Activated T-cell treated with anti-CD3 and anti-CD28 coated beads for 48 hours (primary cell): Measurements from ENCODE around the gene STXBP6.
"Not testable (repeated sequence)": the region's sequence is repeated elsewhere in the genome, so short reads cannot be mapped to it uniquely, and the experiment has no call there.

Experiments
- DNase-seq: peaks from one replicate; pipeline ENCODE4 v3.0.0-alpha.2; 2020; ENCODE audit warnings: low read depth

STXBP6 gene

DNA sequence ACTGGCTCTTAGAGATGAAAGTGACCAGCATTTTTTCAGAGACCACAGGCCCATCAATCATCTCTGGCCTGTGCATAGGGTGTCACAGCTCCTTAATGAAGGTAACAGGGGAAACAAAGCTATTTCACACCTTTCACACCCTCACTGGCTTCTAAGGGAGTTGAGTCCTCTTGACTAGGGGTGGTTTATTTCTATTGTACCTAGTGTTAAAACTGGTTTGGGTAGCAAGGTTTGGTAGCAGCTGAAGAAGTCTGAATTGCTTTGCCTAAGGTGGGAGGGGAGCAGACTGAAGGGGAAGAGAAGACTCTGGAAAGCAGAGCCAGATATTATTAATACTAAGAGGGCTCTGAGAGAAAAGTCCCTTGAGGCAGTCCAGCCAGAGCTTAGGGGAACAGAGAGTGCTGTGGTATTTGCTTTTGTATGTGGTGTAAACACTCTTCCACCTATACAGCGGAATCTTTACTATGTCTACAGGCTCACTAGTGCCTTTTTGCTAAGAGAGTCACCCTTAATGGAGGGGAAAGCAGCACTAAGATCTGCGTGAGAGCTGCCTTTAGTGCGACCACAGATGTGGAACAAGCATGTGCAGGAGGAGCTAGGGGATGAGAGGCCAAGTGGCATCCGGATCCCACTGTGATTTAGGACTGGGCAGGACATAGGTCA, 95.8 kb downstream of the STXBP6 start:
- DNase-seq: no peak

DNA sequence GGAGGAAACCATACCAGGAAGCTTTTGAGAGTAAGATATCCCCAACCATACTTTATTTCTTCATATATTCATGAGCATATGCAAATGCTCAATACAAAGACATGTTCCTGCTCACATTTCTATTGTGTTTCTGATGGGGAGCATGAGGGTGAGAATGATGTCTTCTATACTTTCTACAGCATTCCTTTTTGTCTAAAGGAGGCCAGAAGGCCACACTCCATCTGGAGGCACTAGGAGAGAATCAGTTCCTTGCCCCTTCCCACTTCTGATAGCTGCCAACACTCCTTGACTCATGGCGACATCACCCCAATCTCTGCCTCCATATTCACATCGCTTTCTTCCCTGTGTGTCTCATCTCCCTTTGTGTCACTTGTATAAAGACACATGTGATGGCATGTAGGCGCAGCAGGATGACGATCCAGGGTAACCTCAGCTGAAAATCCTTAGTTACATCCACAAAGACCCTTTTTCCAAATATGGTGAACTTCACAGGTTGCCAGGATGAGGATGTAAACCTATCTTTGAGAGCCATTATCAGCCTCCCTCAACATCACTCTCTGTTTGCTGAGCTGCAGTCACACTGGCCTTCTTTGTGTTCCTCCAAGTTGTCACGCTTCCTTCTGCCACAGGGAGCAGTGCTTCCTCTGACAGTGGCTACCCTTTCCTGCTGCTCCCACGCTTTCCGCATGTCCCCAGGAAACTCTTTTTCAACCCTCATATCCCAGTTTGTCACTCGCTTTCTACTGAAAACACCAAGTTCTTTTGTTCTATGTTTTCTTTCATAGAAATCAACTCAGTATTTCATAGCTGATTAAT, 96.9 kb downstream of the STXBP6 start:
- no peak for DNase-seq

DNA sequence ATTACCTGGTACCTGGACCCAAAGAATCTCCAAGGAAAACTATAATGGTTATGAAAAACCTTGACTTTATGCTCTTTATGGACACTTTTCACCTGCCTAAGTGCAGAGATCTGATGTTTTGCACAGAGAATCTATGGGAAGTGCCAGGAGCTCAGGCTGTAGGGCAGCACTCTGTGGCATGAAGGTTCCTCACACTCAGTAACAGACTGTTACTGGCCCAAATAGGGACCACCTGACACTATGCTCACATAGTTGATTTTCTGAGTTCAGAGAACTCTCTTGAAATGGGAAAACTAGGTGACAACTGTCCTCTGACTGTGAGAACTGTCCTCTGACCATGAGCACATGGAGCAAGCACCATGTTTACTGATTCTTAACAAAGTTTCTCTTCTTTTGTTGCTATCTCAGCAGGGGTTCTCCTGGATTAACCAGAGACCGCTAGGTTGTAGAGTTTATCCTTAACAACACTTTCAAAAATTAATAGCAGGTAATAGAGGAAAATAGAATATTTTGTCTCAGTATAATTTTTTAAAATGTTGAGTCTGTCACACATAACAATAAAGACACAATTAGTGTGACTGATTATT, 101.6 kb downstream of the STXBP6 start:
- DNase-seq: no peak

DNA sequence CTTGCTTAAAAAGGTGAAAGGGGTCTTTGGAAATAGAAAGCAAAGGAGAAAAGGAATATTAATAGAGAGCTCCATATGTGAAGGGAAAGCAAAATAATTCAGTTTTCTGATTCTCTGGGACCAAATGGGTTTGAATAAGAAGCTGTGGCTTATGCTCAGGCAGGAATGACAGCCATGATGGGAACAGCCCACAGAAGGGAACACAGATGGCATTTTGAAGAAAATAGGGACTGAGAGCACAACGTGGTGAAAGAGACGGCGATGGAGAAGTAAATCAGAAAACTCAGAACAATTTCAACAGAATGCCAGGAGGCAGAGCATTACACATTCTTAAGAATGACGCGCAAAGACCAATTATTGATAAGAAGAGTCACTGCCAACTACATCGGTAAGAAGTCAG, 102.8 kb downstream of the STXBP6 start:
- no peak for DNase-seq

DNA sequence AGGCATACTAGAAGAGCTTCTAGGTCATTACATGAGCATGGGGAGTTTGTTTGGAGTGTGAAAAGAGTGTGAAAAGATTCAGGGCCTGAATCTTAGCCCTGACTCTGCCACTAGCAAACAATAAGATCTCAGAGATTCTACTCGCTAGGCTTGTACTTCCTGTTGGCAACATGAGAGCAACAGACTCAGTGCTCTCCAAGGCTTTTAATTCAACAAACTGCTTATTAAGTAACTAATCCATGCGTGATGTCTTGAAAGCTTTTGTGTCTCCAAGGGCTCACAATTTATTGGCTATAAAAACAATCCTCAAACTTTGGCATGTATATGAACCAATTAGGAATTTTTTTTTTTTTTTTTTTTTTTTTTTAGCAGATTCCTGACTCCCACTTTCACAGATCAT, 105.1 kb downstream of the STXBP6 start:
- no peak for DNase-seq

DNA sequence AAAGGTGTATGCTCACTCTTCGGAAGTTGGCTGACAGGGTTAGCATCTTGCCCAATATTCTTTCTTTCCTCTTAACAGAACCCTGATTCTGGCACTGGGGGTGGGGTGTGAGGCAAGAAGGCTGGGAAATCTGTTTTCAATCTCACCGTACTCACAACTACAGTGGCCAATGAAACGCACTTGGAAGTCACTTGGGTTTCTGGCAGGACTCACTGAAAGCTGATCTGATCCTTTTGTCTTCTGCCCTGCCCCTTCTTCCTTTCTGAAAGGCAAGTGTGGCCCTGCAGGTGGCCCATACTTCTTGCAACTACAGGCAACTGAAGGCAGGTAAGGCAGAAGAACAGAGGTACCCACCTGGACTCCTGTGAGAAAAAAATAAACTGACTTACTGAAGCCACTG, 106.9 kb downstream of the STXBP6 start:
- DNase-seq: no peak

DNA sequence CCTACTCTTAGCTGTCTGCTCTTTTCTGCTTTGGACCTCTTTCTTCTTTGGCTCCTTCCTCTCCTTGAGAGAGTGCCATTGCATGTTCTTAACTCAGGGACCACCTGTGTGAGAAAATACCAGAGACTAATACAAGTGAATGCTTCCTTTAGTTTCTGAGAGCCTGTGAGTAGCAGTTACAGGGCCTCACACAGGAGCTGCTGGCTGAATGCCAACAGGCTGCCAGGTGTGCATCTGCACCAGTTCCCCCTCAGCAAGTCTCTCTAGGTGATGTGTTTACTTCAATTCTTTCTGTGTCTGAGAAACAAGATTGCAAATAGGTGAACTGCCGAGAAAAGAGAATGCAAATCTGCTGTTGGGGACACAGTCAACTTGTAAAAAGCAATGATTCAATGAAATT, 108.2 kb downstream of the STXBP6 start:
- DNase-seq: no peak

DNA sequence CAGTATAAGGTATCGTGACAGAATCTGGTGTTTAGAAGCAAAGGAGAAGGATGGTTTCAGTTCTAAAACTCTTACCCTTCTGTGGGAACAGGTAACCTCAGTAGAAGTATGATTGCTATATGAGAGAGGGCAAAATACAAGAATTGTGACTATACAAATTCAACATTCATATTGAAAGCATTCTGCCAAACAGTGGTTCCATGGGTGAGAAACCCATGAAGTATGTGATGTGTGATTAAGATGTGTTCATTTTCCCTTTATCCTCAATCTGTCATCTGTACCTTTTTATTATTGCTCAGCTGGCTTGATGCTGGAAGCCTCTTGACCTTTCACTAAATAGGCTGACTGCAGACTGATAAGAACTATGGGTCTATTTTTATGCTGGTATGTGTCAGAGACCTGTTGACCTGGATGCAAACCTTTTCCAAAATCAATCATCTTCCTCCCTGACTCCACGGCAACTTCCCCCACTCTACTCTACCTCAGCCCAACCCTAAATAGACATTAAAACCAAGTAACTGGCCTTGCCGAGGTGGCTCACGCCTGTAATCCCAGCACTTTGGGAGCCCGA, 109.6 kb downstream of the STXBP6 start:
- DNase-seq: no peak

DNA sequence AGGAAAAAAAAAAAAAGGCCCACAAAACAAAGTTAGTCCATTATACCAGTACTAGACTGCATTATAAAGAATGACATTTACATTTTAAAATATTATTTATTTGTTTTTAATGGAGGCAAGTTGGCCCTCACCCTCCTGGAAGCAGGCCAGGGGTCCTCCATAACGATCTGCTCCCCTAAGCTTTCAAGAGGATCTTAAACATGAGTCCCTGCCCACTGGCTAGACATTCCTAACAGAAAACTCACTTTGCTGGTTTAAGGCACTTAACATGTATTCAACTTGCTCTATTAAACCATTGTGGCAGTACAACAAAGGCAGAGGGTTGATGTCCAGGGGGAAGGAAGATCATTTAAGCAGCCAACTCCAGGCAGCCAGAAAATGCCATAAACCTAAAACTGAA, 111.4 kb downstream of the STXBP6 start:
- no peak for DNase-seq

DNA sequence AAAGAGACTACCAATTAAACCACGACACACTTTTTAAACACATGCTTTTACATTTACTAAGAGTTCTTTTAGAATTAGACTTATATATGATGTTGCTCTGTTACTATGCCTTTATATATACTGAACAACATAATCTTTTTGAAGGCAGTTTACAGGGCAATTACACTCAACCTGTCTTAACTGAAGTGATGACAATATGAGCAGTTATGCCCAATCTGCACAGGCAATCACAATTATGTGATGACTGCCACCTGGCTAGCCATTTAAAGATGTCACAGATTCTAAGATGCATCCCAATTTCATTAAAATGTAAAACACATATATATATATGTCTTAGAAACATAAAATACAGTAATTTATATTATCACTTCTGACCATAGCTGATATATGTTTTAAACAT, 112.6 kb downstream of the STXBP6 start:
- DNase-seq: no peak

DNA sequence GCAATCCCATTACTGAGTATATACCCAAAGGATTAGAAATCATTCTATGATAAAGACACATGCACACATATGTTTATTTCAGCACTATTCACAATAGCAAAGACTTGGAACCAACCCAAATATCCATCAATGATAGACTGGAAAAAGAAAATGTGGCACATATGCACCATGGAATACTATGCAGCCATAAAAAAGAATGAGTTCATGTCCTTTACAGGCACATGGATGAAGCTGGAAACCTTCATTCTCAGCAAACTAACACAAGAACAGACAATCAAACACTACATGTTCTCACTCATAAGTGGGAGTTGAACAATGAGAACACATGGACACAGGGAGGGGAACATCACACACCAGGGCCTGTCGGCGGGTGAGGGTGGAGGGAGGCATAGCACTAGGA, 113.2 kb downstream of the STXBP6 start:
- DNase-seq: not testable (repeated sequence)

DNA sequence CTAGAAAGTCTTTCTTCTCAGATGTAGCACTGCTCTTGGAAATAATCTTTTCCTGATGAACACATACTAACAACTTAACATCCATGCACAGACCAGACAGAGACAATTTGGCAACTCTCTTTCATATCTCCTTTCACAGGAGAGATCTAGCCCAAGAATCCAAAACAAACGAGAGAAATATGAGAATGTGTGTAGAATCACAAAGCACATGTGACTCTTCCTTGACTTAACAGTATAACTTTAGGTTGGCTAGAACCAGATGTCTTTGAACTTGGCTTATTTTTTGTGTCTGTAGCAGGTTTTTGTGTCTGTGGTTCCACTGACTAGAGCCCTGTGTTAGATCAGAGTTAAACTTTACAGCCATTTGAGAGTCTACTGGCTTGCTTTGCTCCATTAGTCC, 114.2 kb downstream of the STXBP6 start:
- no peak for DNase-seq

DNA sequence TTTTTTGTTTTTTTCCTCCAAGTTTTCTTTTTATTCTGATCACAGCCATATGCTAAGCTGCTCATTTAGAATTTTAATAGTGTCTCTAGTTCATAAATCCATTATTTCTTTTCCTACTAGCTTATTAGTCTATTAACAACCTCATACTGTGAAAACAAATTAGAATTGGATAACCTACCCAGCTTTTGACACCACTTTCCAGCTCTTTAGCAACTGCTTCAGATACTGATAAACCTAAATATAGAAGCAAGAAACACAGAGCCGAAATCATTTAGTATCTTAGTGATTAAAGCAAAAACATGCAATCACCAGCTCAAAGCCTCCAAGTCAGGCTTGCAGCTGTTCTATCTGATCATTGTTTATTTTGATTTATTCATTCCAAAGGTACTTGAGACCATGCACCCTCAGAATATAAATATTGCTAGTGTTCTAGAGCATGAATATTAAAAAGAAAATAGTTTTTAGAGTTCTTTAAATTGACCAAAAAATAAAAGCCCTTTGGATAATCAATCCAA, 121.5 kb downstream of the STXBP6 start:
- no peak for DNase-seq

DNA sequence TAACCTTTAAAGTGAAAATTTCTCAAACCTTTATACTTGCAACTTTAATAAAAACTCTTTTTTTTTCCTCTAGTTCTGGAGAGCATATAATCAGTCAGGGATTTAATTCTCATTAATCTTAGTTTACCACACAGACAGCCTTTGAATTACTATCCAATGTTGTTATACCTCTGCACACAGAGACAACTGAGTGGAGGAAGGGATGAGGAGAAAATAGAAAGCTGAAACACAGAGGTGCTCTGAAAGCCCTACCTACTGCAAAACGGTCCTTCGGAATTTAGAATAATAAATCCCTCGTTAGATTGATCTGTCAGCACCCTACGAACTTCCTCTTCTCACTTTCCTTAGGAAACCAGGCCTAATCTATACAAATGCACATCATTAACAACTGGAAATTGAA, 122.1 kb downstream of the STXBP6 start:
- DNase-seq: no peak

DNA sequence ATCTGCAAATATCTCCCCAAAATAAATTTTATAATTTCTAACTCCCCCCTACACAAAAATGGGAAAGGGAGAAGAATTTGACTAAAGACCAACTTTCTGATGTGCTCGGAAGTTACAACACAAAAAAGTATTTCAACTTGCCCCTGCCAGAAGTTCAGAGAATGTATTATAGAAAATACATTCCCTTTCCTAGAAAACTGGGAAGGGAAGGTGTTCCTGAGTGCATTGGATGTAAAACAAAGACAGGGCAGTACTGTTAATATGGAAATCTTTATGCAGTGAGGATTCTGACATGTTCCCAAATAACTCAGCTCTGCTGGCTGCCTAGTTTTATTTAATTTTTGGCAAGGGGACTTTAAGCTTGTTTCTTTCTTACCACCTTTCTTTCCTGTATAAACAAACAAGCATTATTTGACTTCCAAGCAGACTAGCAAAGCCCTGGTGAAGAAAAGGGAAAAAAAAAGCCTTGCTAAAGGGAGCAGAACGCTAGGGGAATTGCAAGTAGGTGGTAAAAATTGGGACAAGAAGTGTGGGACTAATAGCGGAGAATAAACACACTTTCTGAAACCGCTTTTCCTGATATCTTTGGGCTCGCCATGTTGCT, 124.1 kb downstream of the STXBP6 start:
- DNase-seq: no peak

DNA sequence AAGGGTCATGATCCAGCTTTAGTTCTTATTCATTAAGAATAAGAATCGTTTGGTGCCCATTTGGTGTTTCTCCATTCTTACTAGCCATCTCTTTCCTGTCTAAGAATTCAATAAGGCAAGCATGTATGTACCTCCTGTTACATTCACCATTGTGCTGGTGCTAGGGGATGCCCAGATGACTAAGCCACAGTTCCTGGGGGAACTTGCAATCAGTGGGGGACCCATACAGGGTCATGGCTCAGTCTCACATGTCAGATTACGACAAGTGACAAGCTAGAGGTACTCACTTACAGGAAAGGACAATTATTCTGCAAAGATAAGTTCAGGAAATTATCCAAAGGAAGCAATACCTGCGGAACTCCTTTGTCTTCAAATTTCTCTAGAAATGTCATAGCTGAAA, 125.4 kb downstream of the STXBP6 start:
- no peak for DNase-seq

DNA sequence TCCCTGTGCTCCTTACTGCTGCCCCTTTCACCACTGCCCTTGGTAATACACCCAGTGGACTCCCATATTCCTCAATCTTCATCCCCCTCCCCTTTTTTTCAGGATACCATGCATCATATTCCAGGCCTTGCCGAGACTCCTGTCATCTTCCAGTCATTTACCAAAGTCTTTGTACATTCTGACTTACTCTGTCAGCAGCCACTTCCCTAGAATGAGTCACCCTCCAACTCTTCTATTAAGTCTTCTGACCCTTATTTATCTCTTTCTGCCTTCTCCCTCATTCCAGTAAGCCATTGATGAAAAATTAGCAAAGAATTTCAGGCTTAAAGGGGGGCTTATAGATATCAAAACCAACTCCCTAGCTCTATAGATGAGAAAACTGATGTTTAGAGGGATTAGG, 128.0 kb downstream of the STXBP6 start:
- no peak for DNase-seq

DNA sequence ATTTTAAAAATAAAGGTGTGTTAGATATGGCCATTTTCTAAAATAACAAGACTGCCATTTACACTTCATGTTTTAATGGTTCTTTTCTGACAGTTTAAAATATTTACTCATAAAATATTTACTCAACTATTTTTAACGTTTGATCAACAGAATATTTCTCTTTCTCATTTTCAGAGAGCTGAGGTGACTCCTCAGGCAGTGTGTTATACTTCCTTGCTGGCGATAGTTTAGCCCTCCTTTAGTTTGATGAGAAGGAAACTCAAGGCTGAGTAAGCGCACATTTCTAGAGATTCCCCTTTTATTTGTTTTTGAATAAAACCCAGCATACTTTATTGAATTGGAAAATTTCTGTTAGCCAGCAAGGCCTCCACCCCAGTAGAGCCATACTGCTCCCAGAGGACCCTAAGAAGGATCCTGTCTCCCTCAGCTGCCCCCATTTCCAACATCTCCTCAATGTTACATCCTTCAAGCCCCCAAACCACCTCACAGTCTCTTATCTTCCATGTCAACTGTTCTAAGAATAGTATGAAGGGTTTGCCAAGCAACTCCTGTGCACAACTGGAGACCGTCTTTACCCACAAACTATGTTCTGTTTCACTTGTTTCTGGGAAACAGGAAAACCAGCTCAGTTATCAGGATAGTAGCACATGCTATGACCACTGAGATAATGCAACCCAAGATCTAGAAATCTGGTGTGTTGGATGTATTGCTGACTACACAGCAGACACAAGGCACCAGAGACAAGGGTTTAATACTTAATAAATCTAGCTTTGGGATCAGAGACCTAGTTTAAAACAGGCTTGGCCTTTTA, 129.5 kb downstream of the STXBP6 start:
- DNase-seq: no peak

DNA sequence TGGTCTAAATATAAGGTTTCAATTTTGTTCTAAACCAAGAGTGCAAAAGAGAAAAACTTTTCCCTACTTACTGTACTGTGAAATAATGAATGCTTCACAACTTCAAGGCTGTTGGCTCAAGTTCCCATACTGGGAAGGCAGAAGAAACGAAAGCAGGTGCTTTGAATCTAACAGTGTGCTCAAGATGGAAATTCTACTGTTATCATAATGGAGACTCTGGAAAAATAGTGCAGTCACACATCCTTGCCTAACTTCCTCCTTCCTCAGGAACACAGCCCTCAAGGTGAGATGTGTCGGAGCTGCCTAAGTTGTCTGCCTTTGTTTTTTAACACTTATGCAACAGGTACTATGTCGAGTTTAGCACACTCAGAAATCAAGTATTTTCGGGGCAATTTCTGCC, 131.1 kb downstream of the STXBP6 start:
- no peak for DNase-seq

DNA sequence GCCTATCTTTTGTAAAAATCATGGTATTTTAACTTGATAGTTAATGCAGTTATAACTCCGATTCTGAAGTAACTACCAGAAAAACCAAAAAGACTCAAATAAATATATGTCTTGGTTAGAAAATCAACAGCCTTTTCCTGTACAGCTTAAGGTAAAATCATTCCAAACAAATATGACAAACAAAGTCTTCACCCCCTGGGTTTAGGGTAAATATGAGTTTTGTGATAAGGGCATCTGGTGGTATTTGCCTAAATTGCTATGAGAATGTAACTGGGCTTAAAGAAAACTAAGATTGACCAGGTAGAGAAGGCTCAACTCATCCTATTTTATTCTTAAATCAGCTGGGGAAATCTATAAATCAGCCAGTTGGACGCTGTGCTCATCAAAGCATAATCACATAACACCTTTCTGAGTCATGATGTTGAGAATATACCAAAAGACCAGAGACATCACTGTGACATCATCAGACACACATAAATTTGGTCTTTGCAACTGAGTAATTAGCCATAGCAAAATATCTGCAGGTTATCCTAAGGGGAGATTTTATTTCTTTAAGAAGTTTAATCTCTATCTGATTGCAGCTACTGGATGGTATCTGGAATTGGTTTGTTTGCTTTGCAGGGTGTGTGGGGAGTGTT, 133.9 kb downstream of the STXBP6 start:
- no peak for DNase-seq

DNA sequence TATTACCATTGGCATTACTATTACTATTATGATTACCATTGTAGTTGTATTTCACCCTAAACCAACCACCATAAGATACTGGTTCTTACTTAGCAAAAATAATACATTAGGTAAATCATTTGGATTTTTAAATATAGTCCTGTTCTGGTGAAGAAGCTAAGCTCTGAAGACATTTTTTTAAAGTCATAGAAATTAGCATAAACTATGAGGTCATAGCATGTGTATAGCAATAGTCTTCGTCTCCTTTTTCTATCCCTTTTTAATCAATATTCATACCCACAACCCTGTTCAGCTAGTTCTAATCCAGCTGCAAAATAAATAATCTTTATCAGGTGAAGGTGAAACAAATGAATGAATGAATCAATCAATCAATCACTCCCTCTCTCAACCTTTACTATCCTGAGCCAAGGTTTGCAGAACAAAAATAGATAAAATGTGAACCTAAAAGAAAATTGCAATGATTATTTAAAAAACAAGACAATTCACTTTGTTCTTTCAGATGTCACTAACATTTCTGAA, 134.5 kb downstream of the STXBP6 start:
- DNase-seq: no peak
